GM18951 (cell line): ENCODE data around the gene PEX11B.

ENCODE experiments used
- POLR2A ChIP-seq: IDR thresholded peaks from 4 replicates; pipeline ENCODE4 v1.6.1; 2011; ENCODE audit warnings: mild to moderate bottlenecking; ENCODE audit not compliant: insufficient read length, insufficient read depth; ENCODE audit errors: extremely low read depth
- in situ Hi-C: fragments of 300-500 bp; cut with MboI; formaldehyde crosslinking; loops from one replicate; pipeline ENCODE4 v1.12.0; 2022; ENCODE audit warnings: low sequenced_read_pairs, mixed read lengths, inconsistent platforms; ENCODE audit not compliant: unreplicated experiment

PEX11B gene

GRCh38 chr1:145886816-145887215, 31.7 kb downstream of the PEX11B start:
- in situ Hi-C loops: no loop called here
- TF ChIP-seq POLR2A: no peak

- no peak for TF ChIP-seq POLR2A
- in situ Hi-C loops: no loop called here
These were observed 32.1 kb downstream of the PEX11B start for GRCh38 chr1:145886390-145886789.

GRCh38 chr1:145885738-145886287, 32.7 kb downstream of the PEX11B start, which contains the start of gene ANKRD35:
Gene ANKRD35, minus strand, starts transcription at chr1:145885866. Its CDS starts 108 bp downstream, at chr1:145885758.
- in situ Hi-C loops: no loop called here

GRCh38 chr1:145884675-145885074, 33.8 kb downstream of the PEX11B start:
- in situ Hi-C loops: no loop called here
- TF ChIP-seq POLR2A: no peak

More at GRCh38 chr1:145885738-145886287, 32.7 kb downstream of the PEX11B start, which contains the start of gene ANKRD35:
- TF ChIP-seq POLR2A: no peak

GRCh38 chr1:145879775-145880174, 38.7 kb downstream of the PEX11B start:
- TF ChIP-seq POLR2A: no peak
- in situ Hi-C loops: no loop called here

- no peak for TF ChIP-seq POLR2A
- in situ Hi-C loops: no loop called here
These were observed 39.8 kb downstream of the PEX11B start for GRCh38 chr1:145878724-145879123.

- no peak for TF ChIP-seq POLR2A
- in situ Hi-C loops: no loop called here
These were observed 40.5 kb downstream of the PEX11B start for GRCh38 chr1:145877923-145878486.

GRCh38 chr1:145874646-145875045, 43.9 kb downstream of the PEX11B start:
- in situ Hi-C loops: no loop called here
- no peak for TF ChIP-seq POLR2A

- no peak for TF ChIP-seq POLR2A
- in situ Hi-C loops: no loop called here
These were observed 46.3 kb downstream of the PEX11B start for GRCh38 chr1:145871994-145872924.

- TF ChIP-seq POLR2A: no peak
- in situ Hi-C loops: no loop called here
These were observed 50.3 kb downstream of the PEX11B start for GRCh38 chr1:145868232-145868631.

GRCh38 chr1:145863282-145864018, 55.1 kb downstream of the PEX11B start:
- TF ChIP-seq POLR2A: no peak
- in situ Hi-C loops: no loop called here
